ENCODE measurements around the gene MPND. TPM values are rescaled to one million over a fixed set of nuclear protein-coding genes. Genes with fewer than 3 reads are reported as not detected.

MPND gene
- total and polyA plus RNA-seq, 12 donors = 4.5 to 52.3 (median 16.1) TPM

- no peaks in the 10 kb centered on the region for H3K36me3 ChIP-seq (replicated peaks in 1 of 2)
- H3K27me3 ChIP-seq = no peaks in the 10 kb centered on the region
- no peak for DNase-seq
- intact Hi-C loops (cut with DNase I) = loop anchor here in 1 of 2 donors (10.0 kb wide), 1 partner anchor 45 kb away; the partner anchor contains the start of gene UBXN6
- H3K4me3 ChIP-seq = no peak overlapping the region
- no peak overlapping the region for H3K27ac ChIP-seq
- 89 to 92% (median 90%) methylated on average over 14 to 23 of the region's 23 CpGs for WGBS, 4 donors
- TF ChIP-seq CTCF (IDR thresholded peaks at IDR 0.05) (no peak), POLR2A (IDR thresholded peaks at IDR 0.05) (no peak)
- H3K4me1 ChIP-seq (replicated peaks in 1 of 2) = no peaks in the 10 kb centered on the region
- H3K9me3 ChIP-seq (replicated peaks in 1 of 3) = no peaks in the 10 kb centered on the region
Measured at GRCh38 chr19:4409123-4409933, 66.0 kb downstream of the MPND start.

Other genes starting within 250 kb of the MPND start
- gene MAP2K2, start 219.4 kb upstream of the MPND start, total RNA-seq = 100 to 1,000 TPM in 7 of 9 donors, 10 to 100 TPM in 2; 81.5 to 188 (median 140) TPM
- gene MAP2K2, start 219.4 kb upstream of the MPND start, polyA plus RNA-seq = 100 to 1,000 TPM; 114 to 369 (median 336) TPM
- 10 to 100 TPM in 1 of 9 donors, 1 to 10 TPM in 2, under 1 TPM in 3, not detected in 3; 0.38 to 30.4 (median 1.4) TPM for gene CREB3L3, start 189.9 kb upstream of the MPND start, total RNA-seq
- gene CREB3L3, start 189.9 kb upstream of the MPND start, polyA plus RNA-seq = 1 to 10 TPM in 2 of 3 donors, under 1 TPM in 1; 0.60 to 4.4 (median 1.0) TPM
- 10 to 100 TPM in 8 of 9 donors, 1 to 10 TPM in 1; 7.8 to 39.2 (median 21.9) TPM for gene SIRT6, start 161.0 kb upstream of the MPND start, total RNA-seq
- 10 to 100 TPM in 2 of 3 donors, 1 to 10 TPM in 1; 2.8 to 72.8 (median 53.7) TPM for gene SIRT6, start 161.0 kb upstream of the MPND start, polyA plus RNA-seq
- 1 to 10 TPM; 1.1 to 9.9 (median 3.2) TPM for gene ANKRD24, start 160.9 kb upstream of the MPND start, total RNA-seq
- 10 to 100 TPM in 2 of 3 donors, 1 to 10 TPM in 1; 1.1 to 17.2 (median 14.7) TPM for gene ANKRD24, start 160.9 kb upstream of the MPND start, polyA plus RNA-seq
- gene EBI3, start 114.0 kb upstream of the MPND start, total RNA-seq = 10 to 100 TPM in 3 of 9 donors, 1 to 10 TPM in 5, under 1 TPM in 1; 0.44 to 18.0 (median 7.5) TPM
- 1 to 10 TPM; 1.4 to 5.7 (median 4.7) TPM for gene EBI3, start 114.0 kb upstream of the MPND start, polyA plus RNA-seq
- gene YJU2, start 96.5 kb upstream of the MPND start, total RNA-seq = 10 to 100 TPM; 14.0 to 34.4 (median 23.9) TPM
- gene YJU2, start 96.5 kb upstream of the MPND start, polyA plus RNA-seq = 10 to 100 TPM; 19.9 to 81.2 (median 45.3) TPM
- 1 to 10 TPM in 2 of 9 donors, under 1 TPM in 1, not detected in 6; 0.67 to 4.1 (median 1.8) TPM for gene SHD, start 64.3 kb upstream of the MPND start, total RNA-seq
- under 1 TPM; 0.07 to 0.80 (median 0.24) TPM for gene SHD, start 64.3 kb upstream of the MPND start, polyA plus RNA-seq
- under 1 TPM in 1 of 9 donors, not detected in 8; 0.25 TPM for gene TMIGD2, start 41.2 kb upstream of the MPND start, total RNA-seq
- gene TMIGD2, start 41.2 kb upstream of the MPND start, polyA plus RNA-seq = under 1 TPM in 2 of 3 donors, not detected in 1; 0.17 to 0.24 TPM
- 1 to 10 TPM in 4 of 9 donors, under 1 TPM in 2, not detected in 3; 0.34 to 2.4 (median 1.1) TPM for gene FSD1, start 39.0 kb upstream of the MPND start, total RNA-seq
- 1 to 10 TPM in 2 of 3 donors, under 1 TPM in 1; 0.46 to 7.2 (median 3.0) TPM for gene FSD1, start 39.0 kb upstream of the MPND start, polyA plus RNA-seq
- gene STAP2, start 4.7 kb upstream of the MPND start, total RNA-seq = 100 to 1,000 TPM in 1 of 9 donors, 10 to 100 TPM in 6, 1 to 10 TPM in 2; 5.7 to 106 (median 35.8) TPM
- 10 to 100 TPM in 2 of 3 donors, 1 to 10 TPM in 1; 6.7 to 63.1 (median 39.8) TPM for gene STAP2, start 4.7 kb upstream of the MPND start, polyA plus RNA-seq
- 100 to 1,000 TPM in 1 of 9 donors, 10 to 100 TPM in 8; 45.5 to 112 (median 83.8) TPM for gene SH3GL1, start 57.0 kb downstream of the MPND start, total RNA-seq
- 100 to 1,000 TPM in 1 of 3 donors, 10 to 100 TPM in 2; 20.9 to 104 (median 96.4) TPM for gene SH3GL1, start 57.0 kb downstream of the MPND start, polyA plus RNA-seq
- 10 to 100 TPM in 2 of 9 donors, 1 to 10 TPM in 7; 3.4 to 14.6 (median 8.7) TPM for gene CHAF1A, start 59.1 kb downstream of the MPND start, total RNA-seq
- 1 to 10 TPM; 4.0 to 8.2 (median 7.3) TPM for gene CHAF1A, start 59.1 kb downstream of the MPND start, polyA plus RNA-seq
- gene UBXN6, start 114.2 kb downstream of the MPND start, total RNA-seq = 100 to 1,000 TPM; 113 to 317 (median 268) TPM
- 100 to 1,000 TPM in 2 of 3 donors, 10 to 100 TPM in 1; 53.9 to 257 (median 250) TPM for gene UBXN6, start 114.2 kb downstream of the MPND start, polyA plus RNA-seq
- gene HDGFL2, start 128.7 kb downstream of the MPND start, total RNA-seq = 10 to 100 TPM; 29.9 to 54.6 (median 34.9) TPM
- 10 to 100 TPM; 22.0 to 74.7 (median 55.8) TPM for gene HDGFL2, start 128.7 kb downstream of the MPND start, polyA plus RNA-seq
- 1 to 10 TPM in 6 of 9 donors, under 1 TPM in 3; 0.17 to 9.1 (median 2.0) TPM for gene PLIN4, start 174.9 kb downstream of the MPND start, total RNA-seq
- 10 to 100 TPM in 1 of 3 donors, 1 to 10 TPM in 1, under 1 TPM in 1; 0.09 to 25.4 (median 9.3) TPM for gene PLIN4, start 174.9 kb downstream of the MPND start, polyA plus RNA-seq
- gene PLIN5, start 191.7 kb downstream of the MPND start, total RNA-seq = 10 to 100 TPM in 4 of 9 donors, 1 to 10 TPM in 5; 1.5 to 47.6 (median 5.5) TPM
- gene PLIN5, start 191.7 kb downstream of the MPND start, polyA plus RNA-seq = 10 to 100 TPM in 1 of 3 donors, 1 to 10 TPM in 1, under 1 TPM in 1; 0.57 to 44.3 (median 9.0) TPM
- 10 to 100 TPM in 1 of 9 donors, 1 to 10 TPM in 5, under 1 TPM in 2, not detected in 1; 0.33 to 52.5 (median 3.2) TPM for gene LRG1, start 196.5 kb downstream of the MPND start, total RNA-seq
- gene LRG1, start 196.5 kb downstream of the MPND start, polyA plus RNA-seq = 1 to 10 TPM in 2 of 3 donors, under 1 TPM in 1; 0.80 to 1.6 (median 1.2) TPM
- gene SEMA6B, start 216.1 kb downstream of the MPND start, total RNA-seq = 10 to 100 TPM in 8 of 9 donors, 1 to 10 TPM in 1; 7.1 to 59.2 (median 37.2) TPM
- 10 to 100 TPM in 2 of 3 donors, 1 to 10 TPM in 1; 3.1 to 19.8 (median 15.9) TPM for gene SEMA6B, start 216.1 kb downstream of the MPND start, polyA plus RNA-seq